Measurements from ENCODE around the gene LCE3A. TPM values are rescaled to one million over a fixed set of nuclear protein-coding genes. Genes with fewer than 3 reads are reported as not detected.

LCE3A gene
- total and polyA plus RNA-seq, 2 experiments from 2014 or later = not detected

Small RNA genes lying within 50 kb of the gene (small RNA-seq; reads per million reads assigned to genes)
- not detected for gene LCE3A (ENCODE audit: low replicate concordance)
- not detected for gene LCE3B (ENCODE audit: low replicate concordance)

Other genes with a start within 250 kb of the LCE3A start
- gene CRNN, start 208.8 kb downstream of the LCE3A start, total RNA-seq (2014; rRNA removed; shearing (Covaris generic)) = not detected in 2 replicates
- gene CRNN, start 208.8 kb downstream of the LCE3A start, polyA plus RNA-seq (2016; fragmentation: Nextera tagmentation; extraction: Ambion mirVana) = not detected in 2 replicates
- not detected in 2 replicates for gene LCE5A, start 112.3 kb downstream of the LCE3A start, total RNA-seq (2014; rRNA removed; shearing (Covaris generic))
- gene LCE5A, start 112.3 kb downstream of the LCE3A start, polyA plus RNA-seq (2016; fragmentation: Nextera tagmentation; extraction: Ambion mirVana) = not detected in 2 replicates
- gene CRCT1, start 108.6 kb downstream of the LCE3A start, total RNA-seq (2014; rRNA removed; shearing (Covaris generic)) = not detected in 2 replicates
- gene CRCT1, start 108.6 kb downstream of the LCE3A start, polyA plus RNA-seq (2016; fragmentation: Nextera tagmentation; extraction: Ambion mirVana) = not detected in 2 replicates
- gene LCE3E, start 56.3 kb downstream of the LCE3A start, total RNA-seq (2014; rRNA removed; shearing (Covaris generic)) = not detected in 2 replicates
- gene LCE3E, start 56.3 kb downstream of the LCE3A start, polyA plus RNA-seq (2016; fragmentation: Nextera tagmentation; extraction: Ambion mirVana) = not detected in 2 replicates
- gene LCE3D, start 42.6 kb downstream of the LCE3A start, total RNA-seq (2014; rRNA removed; shearing (Covaris generic)) = not detected in 2 replicates
- gene LCE3D, start 42.6 kb downstream of the LCE3A start, polyA plus RNA-seq (2016; fragmentation: Nextera tagmentation; extraction: Ambion mirVana) = 0.52 TPM in 1 of 2 replicates, not detected in the other
- not detected in 2 replicates for gene LCE3C, start 22.9 kb downstream of the LCE3A start, total RNA-seq (2014; rRNA removed; shearing (Covaris generic))
- not detected in 2 replicates for gene LCE3C, start 22.9 kb downstream of the LCE3A start, polyA plus RNA-seq (2016; fragmentation: Nextera tagmentation; extraction: Ambion mirVana)
- gene LCE3B, start 9.3 kb downstream of the LCE3A start, total RNA-seq (2014; rRNA removed; shearing (Covaris generic)) = not detected in 2 replicates
- gene LCE3B, start 9.3 kb downstream of the LCE3A start, polyA plus RNA-seq (2016; fragmentation: Nextera tagmentation; extraction: Ambion mirVana) = not detected in 2 replicates
- not detected in 2 replicates for gene LCE2D, start 40.3 kb upstream of the LCE3A start, total RNA-seq (2014; rRNA removed; shearing (Covaris generic))
- not detected in 2 replicates for gene LCE2D, start 40.3 kb upstream of the LCE3A start, polyA plus RNA-seq (2016; fragmentation: Nextera tagmentation; extraction: Ambion mirVana)
- not detected in 2 replicates for gene LCE2C, start 52.2 kb upstream of the LCE3A start, total RNA-seq (2014; rRNA removed; shearing (Covaris generic))
- gene LCE2C, start 52.2 kb upstream of the LCE3A start, polyA plus RNA-seq (2016; fragmentation: Nextera tagmentation; extraction: Ambion mirVana) = not detected in 2 replicates
- gene LCE2B, start 63.0 kb upstream of the LCE3A start, total RNA-seq (2014; rRNA removed; shearing (Covaris generic)) = not detected in 2 replicates
- gene LCE2B, start 63.0 kb upstream of the LCE3A start, polyA plus RNA-seq (2016; fragmentation: Nextera tagmentation; extraction: Ambion mirVana) = not detected in 2 replicates
- gene LCE2A, start 75.2 kb upstream of the LCE3A start, total RNA-seq (2014; rRNA removed; shearing (Covaris generic)) = not detected in 2 replicates
- gene LCE2A, start 75.2 kb upstream of the LCE3A start, polyA plus RNA-seq (2016; fragmentation: Nextera tagmentation; extraction: Ambion mirVana) = not detected in 2 replicates
- not detected in 2 replicates for gene LCE4A, start 85.1 kb upstream of the LCE3A start, total RNA-seq (2014; rRNA removed; shearing (Covaris generic))
- gene LCE4A, start 85.1 kb upstream of the LCE3A start, polyA plus RNA-seq (2016; fragmentation: Nextera tagmentation; extraction: Ambion mirVana) = not detected in 2 replicates
- gene KPRP, start 134.9 kb upstream of the LCE3A start, total RNA-seq (2014; rRNA removed; shearing (Covaris generic)) = not detected in 2 replicates
- gene KPRP, start 134.9 kb upstream of the LCE3A start, polyA plus RNA-seq (2016; fragmentation: Nextera tagmentation; extraction: Ambion mirVana) = not detected in 2 replicates
- gene LCE1F, start 152.0 kb upstream of the LCE3A start, total RNA-seq (2014; rRNA removed; shearing (Covaris generic)) = not detected in 2 replicates
- gene LCE1F, start 152.0 kb upstream of the LCE3A start, polyA plus RNA-seq (2016; fragmentation: Nextera tagmentation; extraction: Ambion mirVana) = not detected in 2 replicates
- gene LCE1E, start 163.2 kb upstream of the LCE3A start, total RNA-seq (2014; rRNA removed; shearing (Covaris generic)) = not detected in 2 replicates
- 0.43 TPM in 1 of 2 replicates, not detected in the other for gene LCE1E, start 163.2 kb upstream of the LCE3A start, polyA plus RNA-seq (2016; fragmentation: Nextera tagmentation; extraction: Ambion mirVana)
- gene LCE1D, start 173.6 kb upstream of the LCE3A start, total RNA-seq (2014; rRNA removed; shearing (Covaris generic)) = not detected in 2 replicates
- not detected in 2 replicates for gene LCE1D, start 173.6 kb upstream of the LCE3A start, polyA plus RNA-seq (2016; fragmentation: Nextera tagmentation; extraction: Ambion mirVana)
- gene LCE1C, start 183.5 kb upstream of the LCE3A start, total RNA-seq (2014; rRNA removed; shearing (Covaris generic)) = not detected in 2 replicates
- gene LCE1C, start 183.5 kb upstream of the LCE3A start, polyA plus RNA-seq (2016; fragmentation: Nextera tagmentation; extraction: Ambion mirVana) = not detected in 2 replicates
- not detected in 2 replicates for gene LCE1B, start 188.9 kb upstream of the LCE3A start, total RNA-seq (2014; rRNA removed; shearing (Covaris generic))
- gene LCE1B, start 188.9 kb upstream of the LCE3A start, polyA plus RNA-seq (2016; fragmentation: Nextera tagmentation; extraction: Ambion mirVana) = not detected in 2 replicates
- gene LCE1A, start 204.4 kb upstream of the LCE3A start, total RNA-seq (2014; rRNA removed; shearing (Covaris generic)) = not detected in 2 replicates
- not detected in 2 replicates for gene LCE1A, start 204.4 kb upstream of the LCE3A start, polyA plus RNA-seq (2016; fragmentation: Nextera tagmentation; extraction: Ambion mirVana)
- gene LCE6A, start 219.8 kb upstream of the LCE3A start, total RNA-seq (2014; rRNA removed; shearing (Covaris generic)) = not detected in 2 replicates
- gene LCE6A, start 219.8 kb upstream of the LCE3A start, polyA plus RNA-seq (2016; fragmentation: Nextera tagmentation; extraction: Ambion mirVana) = not detected in 2 replicates
- gene LCE7A, start 236.9 kb upstream of the LCE3A start, total RNA-seq (2014; rRNA removed; shearing (Covaris generic)) = not detected in 2 replicates
- gene LCE7A, start 236.9 kb upstream of the LCE3A start, polyA plus RNA-seq (2016; fragmentation: Nextera tagmentation; extraction: Ambion mirVana) = not detected in 2 replicates